HG02852 (cell line): Measurements from ENCODE around the gene USH2A.

Experiments
- ATAC-seq: cut with Tn5 transposase; IDR thresholded peaks from one replicate; pipeline ENCODE4 v1.9.1; 2021; ENCODE audit warnings: mild to moderate bottlenecking, moderate library complexity; ENCODE audit not compliant: unreplicated experiment

Gene USH2A

DNA sequence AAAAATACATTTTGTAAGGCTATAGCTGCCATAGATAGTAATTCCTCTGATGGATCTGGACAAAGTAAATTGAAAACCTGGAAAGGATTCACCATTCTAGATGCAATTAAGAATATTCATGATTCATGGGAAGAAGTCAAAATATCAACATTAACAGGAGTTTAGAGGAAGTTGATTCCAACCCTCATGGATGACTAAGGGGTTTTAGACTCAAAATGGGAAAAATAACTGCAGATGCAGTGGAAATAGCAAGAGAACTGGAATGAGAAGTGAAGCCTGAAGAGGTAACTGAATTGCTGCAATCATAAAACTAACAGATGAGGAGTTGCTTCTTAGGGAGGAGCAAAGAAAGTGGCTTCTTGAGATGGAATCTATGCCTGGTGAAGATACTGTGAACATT is 625.4 kb downstream of the USH2A start:
- no peak for ATAC-seq

DNA sequence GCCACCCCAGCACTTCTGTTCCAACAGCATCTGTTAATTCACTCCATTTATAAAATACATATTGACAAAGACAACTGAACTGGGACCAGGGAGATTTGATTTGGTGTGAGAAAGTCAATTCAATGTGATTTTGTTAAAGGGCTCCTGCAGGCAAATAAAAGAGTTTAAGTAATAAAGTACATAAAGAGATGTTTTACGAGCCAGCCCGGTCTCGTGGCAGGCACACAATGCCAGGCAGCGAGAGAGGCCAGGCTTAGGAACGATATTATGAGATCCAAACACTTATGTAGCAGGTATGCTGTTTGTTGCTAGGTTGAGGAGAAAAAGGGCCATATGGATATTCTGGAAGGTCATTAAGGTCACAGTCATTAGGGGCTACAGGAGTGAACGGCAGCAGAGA is 629.1 kb downstream of the USH2A start:
- no peak for ATAC-seq

DNA sequence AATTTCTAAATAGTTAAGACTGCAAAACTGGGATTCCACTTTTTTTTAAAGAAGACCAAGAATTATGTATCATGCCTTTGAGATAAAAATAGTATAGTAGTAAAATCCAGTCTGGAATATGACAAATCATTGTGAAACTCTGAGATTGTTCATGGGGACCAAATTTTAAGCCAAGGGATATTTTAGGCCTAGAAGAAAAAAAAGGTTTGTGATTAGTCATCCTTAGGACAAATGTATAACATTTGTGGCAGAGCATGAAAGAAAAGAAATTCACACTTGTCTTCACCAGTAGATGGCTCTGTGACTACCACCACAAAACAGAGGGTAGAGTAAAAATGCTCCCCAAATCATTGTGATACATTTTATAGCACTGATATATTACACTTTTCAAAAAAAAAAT is 630.1 kb downstream of the USH2A start:
- no peak for ATAC-seq

DNA sequence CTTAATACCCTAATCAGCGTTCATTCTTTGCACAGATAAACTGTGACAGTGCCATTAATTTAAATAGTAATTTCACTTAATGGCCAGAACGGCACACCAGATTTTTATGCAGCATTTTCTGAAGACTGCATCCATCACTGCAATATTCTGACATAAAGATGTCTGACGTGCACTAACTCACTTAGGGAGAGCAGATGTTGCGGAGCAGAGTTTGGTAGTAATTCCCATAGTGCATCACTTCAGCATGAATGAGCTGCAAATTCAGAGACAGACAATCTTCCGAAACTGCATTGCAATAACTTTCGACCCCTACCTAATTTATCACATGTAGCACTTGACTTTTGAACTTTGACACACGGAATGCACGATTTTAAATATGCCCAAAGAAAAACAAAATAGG is 630.8 kb downstream of the USH2A start:
- no peak for ATAC-seq

DNA sequence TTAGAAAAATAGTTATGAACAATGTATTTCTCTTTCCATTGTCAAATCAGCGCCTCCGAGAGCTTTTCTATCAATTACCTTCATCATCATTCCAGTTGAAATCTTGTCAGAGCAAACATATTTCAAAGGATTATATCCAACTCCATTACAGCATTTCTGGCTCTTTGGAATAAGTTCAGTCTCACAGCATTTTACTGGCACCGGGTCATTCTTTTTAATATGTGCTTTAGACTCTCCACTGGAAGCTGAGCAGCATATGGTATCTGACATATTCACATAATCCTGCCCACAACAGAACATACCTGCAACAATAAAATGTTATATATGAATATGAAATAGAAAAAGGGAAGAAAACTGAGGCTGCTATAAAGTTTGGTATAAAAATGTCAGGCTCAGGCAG is 633.3 kb downstream of the USH2A start:
- no peak for ATAC-seq

DNA sequence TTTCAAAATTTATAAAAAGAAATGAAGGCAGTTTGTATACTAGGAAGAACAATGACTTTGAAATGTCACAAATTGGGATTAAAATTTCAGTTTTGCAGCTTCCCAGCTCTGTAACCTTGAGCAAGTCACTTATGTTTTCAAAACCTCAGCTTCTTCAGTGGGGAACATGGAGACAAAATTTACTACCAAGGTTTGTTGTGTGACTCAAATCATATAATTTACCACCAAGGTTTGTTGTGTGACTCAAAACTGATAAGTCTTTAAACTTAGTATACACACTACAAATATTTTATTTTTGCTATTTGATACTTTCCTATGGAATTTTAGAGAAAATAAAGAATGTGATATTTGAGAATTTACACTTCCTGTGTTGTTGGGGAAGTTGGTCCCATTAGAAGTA is 636.3 kb downstream of the USH2A start:
- no peak for ATAC-seq

DNA sequence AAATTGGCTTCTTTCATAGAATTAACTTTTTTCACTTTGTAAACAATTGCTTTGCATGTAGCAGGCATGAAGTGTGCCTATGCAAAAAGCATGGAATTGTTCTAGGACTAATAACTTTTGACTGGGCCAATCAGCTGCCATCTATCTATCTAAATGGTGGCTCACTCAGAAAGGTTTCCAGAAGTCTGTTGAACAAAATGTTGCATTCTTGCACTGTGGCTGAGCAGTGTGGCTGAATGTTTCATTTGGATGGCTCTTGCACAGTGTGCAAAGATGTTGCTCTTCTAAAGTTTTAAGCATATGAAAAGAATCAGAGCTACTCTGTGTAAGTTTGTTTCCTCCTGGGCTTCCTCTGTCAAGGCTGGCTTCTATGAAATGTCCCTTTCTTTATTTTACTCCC is 642.6 kb downstream of the USH2A start:
- no peak for ATAC-seq

DNA sequence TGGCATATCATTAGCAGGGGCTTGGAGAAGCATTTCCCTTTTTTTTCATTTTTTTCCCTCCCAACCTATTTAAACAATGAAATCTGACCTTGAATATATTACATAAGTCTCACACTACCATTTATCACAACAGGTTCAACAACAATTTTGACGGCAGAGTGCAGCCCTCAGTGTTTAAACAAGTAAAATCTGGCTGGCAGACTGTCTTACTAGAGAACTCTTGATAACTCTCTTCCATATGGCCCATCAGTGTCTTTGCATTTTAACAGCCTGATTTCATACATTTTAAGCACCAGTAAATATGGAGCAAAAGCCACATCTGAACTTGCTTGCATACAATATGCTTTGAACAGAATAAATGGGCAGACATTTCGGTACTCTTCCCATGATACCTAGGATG is 643.1 kb downstream of the USH2A start:
- ATAC-seq: no peak

DNA sequence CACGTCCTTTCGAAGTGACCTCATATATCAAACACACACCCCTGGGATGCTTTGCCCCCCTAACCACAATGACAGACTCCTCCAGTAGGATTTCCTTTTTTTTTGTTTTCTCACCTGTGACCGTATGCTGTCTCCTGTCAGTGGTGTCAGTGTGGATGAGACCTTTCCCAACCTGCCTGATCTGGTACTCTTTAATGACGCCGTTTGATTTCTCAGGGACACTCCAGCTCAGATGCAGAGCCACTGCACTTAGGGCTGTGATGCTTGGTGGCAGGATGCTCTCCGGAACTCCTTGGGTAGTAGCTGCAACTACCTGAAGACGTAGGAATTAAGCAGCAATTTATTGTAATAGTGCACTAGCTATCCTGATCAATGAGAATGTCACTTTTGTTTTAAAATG is 643.5 kb downstream of the USH2A start:
- no peak for ATAC-seq

DNA sequence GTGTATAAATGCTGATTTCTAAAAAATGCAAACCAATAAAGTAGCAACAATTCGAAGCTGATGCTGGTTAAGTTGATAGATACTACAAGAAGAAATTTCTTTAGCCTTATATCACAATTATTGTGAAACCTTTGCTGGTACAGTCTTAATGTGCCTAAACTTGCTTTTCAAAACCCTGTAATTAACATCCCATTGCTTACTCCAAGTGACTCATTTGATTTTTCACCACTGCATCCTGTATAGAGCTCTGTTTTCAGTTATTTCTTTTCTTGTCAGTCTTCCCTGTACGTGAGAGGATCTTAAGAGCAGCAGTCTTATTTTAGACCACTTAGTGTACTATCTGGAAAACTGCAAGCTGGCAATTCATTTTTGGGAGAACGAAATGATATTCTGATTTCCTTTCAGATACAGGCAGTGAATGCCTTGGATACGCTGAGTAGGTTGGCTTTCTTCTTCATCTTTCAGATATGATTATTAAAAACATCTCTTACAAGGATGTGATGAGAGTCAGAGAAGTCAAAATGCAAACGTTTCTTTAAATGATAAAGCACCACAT is 645.8 kb downstream of the USH2A start:
- no peak for ATAC-seq

DNA sequence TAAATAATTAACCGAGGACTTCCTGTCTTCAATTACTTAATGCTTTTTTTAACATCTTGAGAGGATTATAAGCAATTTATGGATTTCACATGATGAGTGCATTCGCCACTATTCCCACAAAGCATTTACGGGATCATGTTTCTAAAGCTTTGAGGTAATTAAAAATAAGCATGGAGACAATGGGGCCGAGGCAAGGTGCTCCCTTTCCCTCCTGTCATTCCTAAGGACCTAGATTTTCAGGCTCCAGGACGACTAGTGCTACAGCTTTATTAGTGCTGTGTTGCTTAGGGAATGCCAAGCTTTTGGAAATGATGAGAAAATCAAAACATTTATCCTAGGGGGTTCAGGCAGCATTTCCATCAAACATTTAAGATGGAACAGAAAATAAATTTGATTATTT is 646.9 kb downstream of the USH2A start:
- no peak for ATAC-seq

DNA sequence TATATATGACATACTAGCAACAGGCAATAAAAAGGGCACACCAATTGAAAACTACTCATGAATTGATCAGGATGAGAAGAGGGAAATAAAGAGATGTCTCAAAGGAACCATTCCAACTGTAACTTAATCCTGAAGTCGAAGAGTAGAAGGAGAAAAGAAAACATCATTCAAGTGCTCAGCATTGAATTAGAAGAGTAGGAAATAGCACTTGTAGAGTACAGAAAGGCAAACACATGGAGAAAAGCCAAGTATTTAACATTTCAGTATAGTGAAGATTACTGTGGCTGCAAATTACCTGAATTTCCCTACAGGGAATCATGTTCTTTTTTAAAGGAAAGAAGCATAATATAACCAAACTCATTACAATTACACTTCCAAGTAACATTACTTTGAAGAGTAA is 651.1 kb downstream of the USH2A start:
- ATAC-seq: no peak

DNA sequence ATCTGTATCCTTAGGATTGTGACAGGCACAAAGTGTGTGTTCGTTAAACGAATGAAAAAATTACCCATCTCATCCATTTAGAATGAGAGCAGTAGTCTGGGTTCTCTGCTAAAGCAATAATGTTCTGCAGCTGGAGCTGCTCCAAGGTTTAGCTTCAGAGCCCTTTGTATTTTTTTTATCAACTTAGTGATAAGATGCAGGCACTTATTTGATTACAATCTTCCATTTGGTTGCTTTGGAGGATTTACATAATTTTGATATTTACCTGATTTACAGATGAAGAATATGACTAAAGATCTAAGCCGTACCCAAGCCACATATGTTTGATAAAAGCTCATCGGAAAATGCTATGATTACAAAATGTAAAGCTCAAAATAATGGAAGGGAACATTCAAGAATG is 654.9 kb downstream of the USH2A start:
- no peak for ATAC-seq

DNA sequence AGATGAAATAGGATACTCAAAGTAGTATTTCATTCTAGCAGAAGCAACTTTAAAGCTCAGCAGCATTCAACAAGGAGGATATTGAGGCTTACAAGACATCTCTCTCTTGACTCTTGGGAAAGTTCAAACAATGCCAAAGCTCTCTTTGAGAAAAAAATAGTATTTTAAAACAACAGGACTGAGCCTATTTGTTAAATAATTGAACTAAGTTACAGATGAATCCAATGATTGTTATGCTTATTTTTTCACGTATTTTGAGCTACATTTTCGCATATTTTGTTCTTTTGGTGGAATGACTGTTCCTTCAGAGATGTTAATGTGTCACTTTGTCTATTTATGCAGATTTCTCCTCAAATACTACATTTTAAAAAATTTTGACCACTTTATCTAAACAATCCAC is 655.5 kb downstream of the USH2A start:
- no peak for ATAC-seq

DNA sequence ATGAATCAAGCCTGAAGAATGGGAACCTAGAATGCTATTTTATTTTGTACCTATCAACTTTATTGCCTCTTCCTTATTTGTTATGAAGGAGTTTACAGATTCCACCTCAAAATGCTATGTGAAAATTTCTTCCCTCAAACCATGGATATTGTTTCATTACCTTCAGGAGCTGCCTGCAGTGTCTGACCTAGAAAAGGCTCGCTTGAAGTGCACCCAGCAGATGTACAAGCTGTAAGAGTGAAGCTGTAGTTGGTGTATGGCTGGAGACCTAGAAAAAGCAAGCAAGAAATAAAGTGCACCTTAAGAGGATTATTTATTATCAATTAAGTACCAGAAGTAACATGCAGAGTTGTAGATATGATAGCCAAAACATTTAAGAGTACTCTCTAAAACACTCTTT is 656.7 kb downstream of the USH2A start:
- ATAC-seq: no peak

DNA sequence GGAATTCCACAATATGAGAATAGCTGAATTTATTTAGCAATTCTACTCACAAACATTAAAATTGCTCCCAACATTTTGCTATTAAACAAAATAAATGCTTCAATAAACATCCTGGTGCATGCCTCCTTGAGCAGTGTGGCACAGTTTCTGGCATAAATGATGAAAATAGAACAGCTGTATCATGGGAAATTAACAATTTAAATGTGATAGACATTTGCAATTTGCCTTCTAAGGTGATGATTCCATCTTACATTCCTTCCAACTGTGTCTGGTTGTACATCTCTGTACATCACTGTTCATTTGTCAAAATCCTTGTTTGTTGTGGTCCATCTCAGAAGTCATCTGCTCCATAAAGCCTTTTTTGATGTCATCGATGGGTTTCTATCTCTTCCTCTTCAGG is 657.4 kb downstream of the USH2A start:
- no peak for ATAC-seq

DNA sequence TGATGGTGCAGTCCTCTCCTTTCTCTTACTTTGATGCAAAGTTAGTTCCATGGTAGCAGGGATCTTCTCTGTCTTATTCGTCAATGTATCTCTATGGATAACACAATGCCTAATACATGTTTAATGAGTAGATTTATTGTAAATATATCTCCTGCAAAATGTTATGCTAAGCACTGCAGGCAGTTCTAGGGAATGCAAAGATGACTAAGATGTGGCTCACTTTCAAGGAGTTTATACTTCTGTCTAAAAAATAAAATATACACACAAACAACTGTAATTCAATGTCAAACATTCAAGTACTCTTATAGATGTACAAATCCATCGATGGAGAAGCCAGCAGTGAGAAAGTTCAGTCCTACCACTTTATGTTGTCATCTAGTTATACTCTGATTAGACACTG is 661.8 kb downstream of the USH2A start:
- no peak for ATAC-seq

DNA sequence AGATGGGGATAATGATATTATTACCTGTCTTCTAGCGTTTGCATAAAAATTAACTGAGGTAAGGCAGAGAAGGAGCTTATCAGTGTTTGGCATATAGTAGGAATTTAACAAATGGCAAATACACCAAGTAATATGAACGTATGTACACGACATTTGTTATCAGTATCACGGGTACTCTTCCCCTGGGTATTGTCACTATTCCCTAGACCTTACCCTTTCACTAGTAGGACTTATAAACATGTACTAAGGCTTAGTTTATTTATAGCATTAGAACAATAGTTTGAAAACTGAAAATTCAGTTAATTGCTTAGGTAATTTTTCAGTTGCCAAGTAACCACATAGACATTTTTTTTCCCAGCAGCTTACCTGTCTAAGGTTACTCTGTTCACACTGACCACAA is 669.1 kb downstream of the USH2A start:
- no peak for ATAC-seq

DNA sequence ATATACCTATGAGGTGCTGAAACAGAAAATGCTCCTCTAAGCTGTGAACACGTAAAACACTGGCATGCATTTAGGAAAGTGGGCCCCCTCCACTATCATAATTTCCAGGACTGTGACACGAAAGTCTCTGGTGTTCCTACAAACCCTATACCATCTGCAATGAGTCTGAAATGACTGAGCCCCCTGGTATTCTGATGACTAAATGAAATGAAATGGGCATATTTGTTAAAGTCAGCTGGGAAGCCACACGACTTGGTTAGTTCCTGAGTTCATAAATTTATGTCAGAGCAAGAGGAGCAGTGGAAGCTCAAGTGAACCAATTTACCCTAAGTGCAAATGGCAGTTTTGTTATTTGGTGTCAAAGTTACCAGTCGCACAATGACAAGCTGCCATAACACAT is 673.8 kb downstream of the USH2A start:
- no peak for ATAC-seq

DNA sequence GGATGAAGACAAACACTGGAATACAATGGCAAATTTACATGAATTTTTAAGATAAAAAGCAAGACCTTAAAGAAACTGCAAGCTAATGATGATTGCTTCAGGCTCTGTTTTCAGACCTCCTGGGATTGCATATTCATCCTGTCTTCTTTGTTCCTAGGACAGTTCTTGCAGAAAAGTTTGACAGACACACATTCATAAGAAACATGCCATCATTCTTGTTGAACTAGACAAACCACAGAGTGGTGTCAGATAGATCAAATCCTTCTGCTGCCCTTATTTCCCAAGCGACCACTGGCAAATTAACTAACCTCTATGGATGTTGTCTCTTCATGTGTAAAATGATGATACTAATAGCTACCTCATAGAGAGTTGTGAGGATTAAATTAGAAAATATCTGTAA is 674.8 kb downstream of the USH2A start:
- ATAC-seq: no peak

DNA sequence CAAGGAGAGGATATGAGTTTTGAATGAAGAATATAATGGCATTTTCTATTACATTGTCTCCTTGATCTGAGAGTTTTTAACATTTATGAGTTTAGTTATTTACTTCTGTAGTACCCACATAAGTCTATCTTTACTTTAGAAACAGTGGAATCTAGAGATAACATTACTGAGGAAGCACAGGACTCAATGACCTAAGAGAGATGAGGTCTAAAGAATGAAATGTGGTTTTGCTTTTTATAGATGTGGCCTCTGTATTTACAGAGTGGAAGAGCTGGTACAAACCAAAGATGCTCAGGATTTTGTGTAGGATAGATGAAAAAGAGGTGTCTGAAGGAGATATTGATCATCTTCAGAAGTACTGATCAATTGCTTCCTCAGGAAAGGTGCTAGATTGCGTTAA is 678.8 kb downstream of the USH2A start:
- ATAC-seq: no peak

DNA sequence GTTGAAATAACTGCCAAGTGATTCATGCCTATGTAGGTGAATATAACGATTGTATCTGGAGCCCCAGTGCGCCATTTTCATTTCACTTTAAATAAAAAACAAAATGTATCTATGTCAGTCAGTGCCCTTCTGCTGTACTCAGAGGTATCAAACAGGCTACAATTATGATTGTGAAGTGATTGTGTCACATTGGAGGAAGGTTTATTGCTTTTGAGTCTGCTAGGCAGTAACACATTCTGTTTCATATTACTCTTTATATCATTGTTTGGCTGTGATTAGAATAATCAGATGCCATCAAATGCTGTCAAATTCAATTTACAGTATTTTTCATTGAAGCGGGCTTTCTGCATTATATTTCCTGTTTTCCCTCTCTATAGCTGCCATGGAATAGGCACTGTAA is 684.2 kb downstream of the USH2A start:
- ATAC-seq: no peak

DNA sequence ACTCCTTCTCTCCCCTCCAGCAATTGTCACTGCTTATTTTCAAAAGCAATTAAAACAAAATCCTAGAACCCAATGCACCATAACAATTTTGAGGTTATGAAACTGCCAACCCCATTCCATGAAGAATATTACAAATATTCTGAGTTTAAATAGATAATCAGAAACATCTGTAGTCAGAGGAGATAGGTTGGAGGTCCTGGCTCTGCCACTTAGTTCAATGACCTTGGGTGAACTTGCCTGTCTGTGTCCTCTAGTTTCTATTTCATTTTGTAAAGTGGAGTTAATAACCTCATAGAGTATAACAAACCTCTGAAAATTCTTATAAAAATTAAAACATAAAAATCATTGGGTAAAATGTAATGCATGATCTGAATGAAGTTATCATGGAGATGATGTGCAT is 691.5 kb downstream of the USH2A start:
- ATAC-seq: no peak

DNA sequence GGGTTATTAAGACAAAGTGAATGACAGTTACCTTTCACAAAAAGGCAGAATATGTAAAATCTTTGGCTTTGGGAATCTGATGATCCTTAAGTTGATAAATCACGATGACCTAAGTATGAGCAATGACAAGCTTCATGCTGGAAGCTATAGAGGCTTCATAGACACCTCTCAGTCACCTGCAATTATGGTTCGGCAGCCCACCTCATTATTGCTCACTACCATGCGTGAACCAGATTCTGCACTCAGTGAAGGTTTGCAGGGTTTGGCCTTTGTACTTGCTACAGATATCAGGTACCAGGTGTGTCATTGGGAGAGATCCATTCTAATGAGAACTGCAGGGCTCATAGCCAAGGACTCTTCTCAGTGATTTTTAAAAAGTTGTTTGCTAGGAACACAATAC is 692.6 kb downstream of the USH2A start:
- ATAC-seq: no peak
